OCI-LY7 (cell line): ENCODE measurements around the gene KCNMA1.

Experiments used
- CTCF ChIP-seq: fragments of 200-600 bp; sonication (generic); conservative IDR thresholded peaks from 2 replicates; pipeline ENCODE4 v1.5.1; 2014; ENCODE audit warnings: mild to moderate bottlenecking, antibody characterized with exemption, low read length, moderate library complexity, mixed read lengths
- EZH2phosphoT487 ChIP-seq: fragments of 200-600 bp; sonication (generic); IDR thresholded peaks from 2 replicates; pipeline ENCODE4 v1.6.1; 2018; ENCODE audit warnings: low read depth, borderline replicate concordance, mild to moderate bottlenecking, mixed run types, antibody characterized with exemption, low read length, moderate library complexity, mixed read lengths

DNA sequence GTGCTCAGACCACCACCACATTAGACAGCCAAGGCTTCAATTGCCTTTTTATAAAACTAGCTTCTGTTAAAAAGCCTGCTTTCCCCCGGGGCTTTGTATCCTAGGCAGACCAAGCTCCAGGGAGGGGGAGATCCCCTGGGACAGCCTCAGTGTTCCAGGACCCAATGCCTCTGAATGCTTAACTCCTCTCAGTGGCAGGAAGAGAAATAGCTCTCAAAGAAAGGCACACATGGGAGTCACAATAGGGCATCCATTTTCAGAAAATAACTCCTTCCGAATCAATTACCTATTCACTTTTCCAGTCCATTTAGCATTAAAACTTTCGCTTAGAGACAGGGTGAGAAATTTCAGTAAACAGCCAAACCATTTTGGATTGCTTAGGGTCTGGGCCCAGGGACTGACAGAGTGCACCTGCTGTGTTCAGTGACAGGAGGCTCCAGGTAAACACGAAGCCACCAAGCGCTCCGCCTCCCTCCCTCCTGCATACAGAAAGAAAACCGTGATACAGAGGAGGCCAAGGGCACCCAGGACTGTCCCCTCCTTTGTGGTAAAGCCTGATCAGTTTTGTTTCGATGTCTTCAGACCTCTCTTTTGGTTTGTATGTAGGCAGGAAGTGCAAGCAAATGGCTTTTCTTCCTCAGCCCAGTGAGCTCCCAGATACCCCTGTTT lies 599.7 kb downstream of the KCNMA1 start:
- TF ChIP-seq CTCF (no peak), EZH2phosphoT487 (no peak)
